ENCODE results near the gene PDCD4.
"Not testable (repeated sequence)": the region's sequence is repeated elsewhere in the genome, so short reads cannot be mapped to it uniquely, and the experiment has no call there.

The PDCD4 gene

GRCh38 chr10:110861476-110861875 is 10.3 kb upstream of the PDCD4 start:
- DNase-seq (ENCODE audit: low read depth in 2 of 2): no peak

- no peak for DNase-seq (ENCODE audit: low read depth in 2 of 2)
Observed at GRCh38 chr10:110861930-110862649, 9.6 kb upstream of the PDCD4 start.

DNA sequence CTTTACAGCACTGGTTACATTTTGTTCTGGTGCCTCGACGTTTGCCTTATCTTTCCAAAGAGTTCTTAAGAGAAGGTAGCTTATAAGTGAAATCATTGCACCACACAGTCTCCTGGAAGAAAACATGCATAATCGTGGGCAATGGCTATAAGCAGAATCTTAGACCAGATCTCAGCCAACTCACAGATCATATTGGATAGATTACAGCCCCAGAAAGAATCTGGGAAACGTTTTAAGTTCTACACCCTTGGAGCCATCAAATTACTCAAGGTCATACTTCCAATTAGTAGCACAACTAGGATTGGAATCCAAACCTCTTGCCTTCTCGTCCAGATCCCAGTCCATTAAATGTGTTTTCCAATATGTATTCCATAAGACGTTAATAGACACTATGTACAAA is 8.8 kb upstream of the PDCD4 start:
- DNase-seq (ENCODE audit: low read depth in 2 of 2): no peak

GRCh38 chr10:110863361-110863760 is 8.4 kb upstream of the PDCD4 start:
- no peak for DNase-seq (ENCODE audit: low read depth in 2 of 2)

DNA sequence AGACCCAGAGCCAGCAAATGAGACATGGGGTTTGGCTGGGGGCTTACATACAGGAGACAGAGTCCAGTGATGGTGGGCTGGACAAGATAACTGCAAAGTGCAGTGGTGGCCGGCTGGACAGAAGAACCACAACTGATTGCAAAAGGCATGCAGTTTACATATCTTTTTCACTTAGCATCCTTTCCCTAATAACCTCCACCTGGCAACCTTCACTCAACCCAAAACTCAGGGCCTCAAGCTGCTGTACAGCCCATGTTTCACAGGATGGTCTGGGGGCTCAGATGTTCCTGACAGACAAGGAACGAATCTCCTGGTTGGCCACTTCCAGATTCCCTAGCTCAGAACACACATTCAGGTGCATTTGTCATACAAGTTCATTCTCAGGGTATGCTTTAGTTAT is 7.8 kb upstream of the PDCD4 start:
- DNase-seq (ENCODE audit: low read depth in 2 of 2): no peak

GRCh38 chr10:110864662-110865140 is 7.0 kb upstream of the PDCD4 start:
- no peak for DNase-seq (ENCODE audit: low read depth in 2 of 2)

DNA sequence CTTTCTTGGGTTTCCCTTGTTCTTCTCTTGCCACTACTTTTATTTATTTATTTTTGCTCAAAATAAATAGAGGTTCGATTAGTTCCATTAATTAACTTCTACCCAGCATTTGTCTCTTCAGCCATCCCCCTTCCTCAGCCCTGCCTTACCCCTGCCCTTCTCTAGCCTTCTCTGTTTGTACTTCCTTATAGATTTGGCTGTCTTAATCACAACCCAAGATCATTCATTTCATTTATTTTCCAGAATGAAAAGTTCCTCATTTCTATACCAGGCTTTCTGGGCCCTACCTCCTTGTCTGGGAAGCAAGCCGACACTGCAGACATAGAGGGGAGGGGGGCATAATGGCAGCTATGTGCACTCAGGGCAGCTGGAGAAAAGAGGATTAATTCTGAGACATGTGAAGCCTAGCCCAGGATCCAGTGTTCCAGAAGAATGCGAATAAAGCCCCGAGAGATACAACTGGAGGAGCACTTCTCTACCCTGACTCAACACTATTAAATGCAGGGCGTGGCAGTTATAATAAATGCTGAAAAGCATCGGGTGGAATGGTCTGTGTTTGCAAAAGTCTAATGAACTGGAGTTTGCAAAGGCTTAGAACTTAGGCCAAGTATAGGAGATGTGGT is 6.4 kb upstream of the PDCD4 start:
- no peak for DNase-seq (ENCODE audit: low read depth in 2 of 2)

- DNase-seq (ENCODE audit: low read depth in 2 of 2): no peak
Observed at GRCh38 chr10:110865809-110866482, 5.8 kb upstream of the PDCD4 start.

DNA sequence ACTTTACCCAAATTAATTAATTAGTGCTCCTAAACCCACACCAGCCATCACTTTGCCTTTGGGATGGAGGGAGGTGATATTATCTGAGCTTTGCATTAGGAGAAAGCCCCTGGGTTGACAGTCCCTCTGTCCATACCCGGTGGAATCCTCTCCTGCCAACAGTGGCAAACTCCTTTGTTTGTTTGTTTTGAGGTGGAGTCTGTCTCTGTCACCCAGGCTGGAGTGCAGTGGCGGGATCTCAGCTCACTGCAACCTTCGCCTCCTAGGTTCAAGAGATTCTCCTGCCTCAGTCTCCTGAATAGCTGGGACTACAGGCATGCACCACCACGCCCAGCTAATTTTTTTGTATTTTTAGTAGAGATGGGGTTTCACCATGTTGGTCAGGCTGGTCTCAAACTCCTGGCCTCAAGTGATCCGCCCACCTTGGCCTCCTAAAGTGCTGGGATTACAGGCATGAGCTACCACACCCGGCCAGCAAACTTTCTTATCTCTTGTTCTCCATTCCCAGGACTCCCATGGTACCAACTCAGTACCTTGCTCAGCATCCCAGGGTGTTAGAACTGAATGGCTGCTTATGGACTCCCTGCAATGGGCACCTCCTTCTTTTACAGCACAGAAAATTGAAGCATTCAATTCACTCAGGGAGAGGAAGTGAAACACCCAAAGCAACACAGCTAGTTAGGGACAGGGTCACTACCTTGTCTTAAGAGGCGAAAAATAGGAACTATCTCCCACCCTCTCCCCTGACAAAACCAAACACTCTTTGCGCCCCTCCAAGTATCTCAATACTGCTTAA is 4.5 kb upstream of the PDCD4 start:
- not testable (repeated sequence) for DNase-seq (ENCODE audit: low read depth in 2 of 2)

DNA sequence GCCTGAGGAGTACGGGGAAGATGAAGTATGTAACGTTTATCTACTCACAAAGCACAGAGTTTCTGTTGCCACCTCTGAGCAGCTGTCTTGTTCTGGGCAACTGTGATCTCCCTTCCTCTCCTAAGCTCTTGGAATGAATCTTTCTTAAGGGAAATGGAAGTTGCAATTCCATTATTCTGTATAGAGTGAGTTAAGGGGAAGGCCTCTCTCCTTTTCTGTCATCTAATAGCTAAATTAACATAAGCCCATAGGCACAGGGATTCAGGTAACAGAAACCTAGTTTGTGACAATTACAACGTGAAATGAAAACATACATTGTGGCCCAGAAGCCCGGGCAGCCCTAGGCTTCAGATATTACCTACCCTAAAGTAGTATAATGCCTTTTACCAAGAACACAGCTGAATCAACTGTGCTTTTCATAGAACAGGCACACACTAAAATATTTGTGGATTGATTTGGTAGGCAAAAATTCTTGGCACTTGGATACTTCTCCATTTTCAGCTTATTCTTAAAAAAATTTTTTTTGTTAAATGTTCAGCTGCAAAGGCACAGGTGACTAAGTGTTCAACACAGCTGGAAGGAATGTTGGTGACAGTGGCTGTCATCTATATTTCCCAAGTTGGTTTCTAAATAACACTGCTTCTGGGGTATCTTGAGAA is 3.8 kb upstream of the PDCD4 start:
- no peak for DNase-seq (ENCODE audit: low read depth in 2 of 2)

- no peak for DNase-seq (ENCODE audit: low read depth in 2 of 2)
Observed at GRCh38 chr10:110868981-110869380, 2.7 kb upstream of the PDCD4 start.

DNA sequence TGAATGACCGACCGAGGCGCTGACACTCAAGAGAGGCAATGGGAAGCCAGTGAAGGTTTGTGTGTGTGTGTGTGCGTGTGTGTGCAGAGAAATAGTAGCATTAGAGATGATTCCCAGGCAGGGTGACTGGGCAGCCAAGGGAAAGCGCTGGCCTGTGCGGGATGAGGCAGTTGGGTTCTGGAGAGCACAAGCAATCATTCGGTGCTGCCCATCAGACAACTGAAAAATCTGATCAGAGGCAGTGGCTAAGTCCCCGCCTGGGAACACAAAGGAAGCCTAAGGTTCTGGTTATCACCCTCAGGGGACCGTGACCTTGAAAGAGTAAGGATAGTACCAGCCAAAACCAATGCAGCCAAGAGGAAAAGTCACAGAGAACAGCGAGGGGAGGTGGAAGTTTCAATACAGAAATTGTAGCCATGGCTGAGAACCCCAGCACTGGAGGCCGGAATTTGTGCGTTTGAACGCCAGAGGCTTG is 868 bp upstream of the PDCD4 start:
- no peak for DNase-seq (ENCODE audit: low read depth in 2 of 2)

GRCh38 chr10:110872145-110872983 is 636 bp downstream of the PDCD4 start:
- DNase-seq (ENCODE audit: low read depth in 2 of 2): peak in 1 of 2 donors; percentile 49

- DNase-seq (ENCODE audit: low read depth in 2 of 2): no peak
Observed at GRCh38 chr10:110872984-110873923, 1.5 kb downstream of the PDCD4 start.

DNA sequence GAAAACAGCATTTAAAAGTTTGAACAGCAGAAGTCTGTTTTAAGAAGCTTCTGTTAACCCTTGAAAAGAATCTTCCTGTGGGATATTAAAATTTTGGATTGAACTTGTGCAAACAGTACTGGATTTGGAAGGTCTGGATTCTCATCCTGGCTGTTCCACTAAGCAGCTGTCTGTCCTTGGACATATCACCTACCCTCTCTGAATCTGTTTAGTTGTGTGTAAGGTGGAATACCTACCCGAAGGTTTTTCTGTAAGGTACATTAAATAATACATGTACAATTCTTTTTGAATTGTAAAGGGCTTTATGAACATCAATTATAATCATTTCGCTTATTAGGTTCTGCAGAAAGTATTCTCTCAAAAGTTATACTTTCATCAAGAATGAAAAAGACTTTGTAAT is 2.2 kb downstream of the PDCD4 start:
- no peak for DNase-seq (ENCODE audit: low read depth in 2 of 2)

DNA sequence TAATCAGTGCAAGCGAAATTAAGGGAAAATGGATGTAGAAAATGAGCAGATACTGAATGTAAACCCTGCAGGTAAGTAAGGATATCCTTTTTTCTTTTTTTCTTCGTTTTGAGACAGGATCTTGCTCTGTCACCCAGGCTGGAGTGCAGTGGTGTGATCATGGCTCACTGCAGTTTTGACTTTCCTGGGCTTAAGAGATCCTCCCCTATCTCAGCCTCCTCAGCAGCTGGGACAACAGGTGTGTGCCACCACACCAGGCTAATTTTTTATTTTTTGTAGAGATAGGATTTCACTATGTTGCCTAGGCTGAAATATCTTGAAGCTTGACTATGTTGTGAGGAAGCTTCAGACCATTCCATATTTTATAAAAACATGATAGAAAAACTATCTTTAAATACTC is 4.3 kb downstream of the PDCD4 start:
- no peak for DNase-seq (ENCODE audit: low read depth in 2 of 2)

GRCh38 chr10:110876788-110877187 is 5.1 kb downstream of the PDCD4 start:
- no peak for DNase-seq (ENCODE audit: low read depth in 2 of 2)

GRCh38 chr10:110880012-110880411 is 8.3 kb downstream of the PDCD4 start:
- DNase-seq (ENCODE audit: low read depth in 2 of 2): no peak

GRCh38 chr10:110881247-110881646 is 9.5 kb downstream of the PDCD4 start:
- no peak for DNase-seq (ENCODE audit: low read depth in 2 of 2)

Measured in stimulated activated CD4-positive, alpha-beta T cell treated with anti-CD3 and anti-CD28 coated beads, Interleukin-1b, Interleukin-23, amount 100 ng/mL, for 1 hour (primary cell).